ENCODE results near the gene ZNF799.
"Not testable (repeated sequence)": the region's sequence is repeated elsewhere in the genome, so short reads cannot be mapped to it uniquely, and the experiment has no call there.

ZNF799 gene

GRCh38 chr19:12362236-12362635, 38.8 kb downstream of the ZNF799 start:
- not testable (repeated sequence) for DNase-seq

GRCh38 chr19:12353375-12353774, 47.7 kb downstream of the ZNF799 start:
- no peak for DNase-seq

GRCh38 chr19:12350890-12351197, 50.2 kb downstream of the ZNF799 start:
- no peak for DNase-seq

GRCh38 chr19:12350185-12350889, 50.7 kb downstream of the ZNF799 start:
- DNase-seq = no peak

GRCh38 chr19:12346896-12347295, 54.2 kb downstream of the ZNF799 start:
- DNase-seq = no peak

DNA sequence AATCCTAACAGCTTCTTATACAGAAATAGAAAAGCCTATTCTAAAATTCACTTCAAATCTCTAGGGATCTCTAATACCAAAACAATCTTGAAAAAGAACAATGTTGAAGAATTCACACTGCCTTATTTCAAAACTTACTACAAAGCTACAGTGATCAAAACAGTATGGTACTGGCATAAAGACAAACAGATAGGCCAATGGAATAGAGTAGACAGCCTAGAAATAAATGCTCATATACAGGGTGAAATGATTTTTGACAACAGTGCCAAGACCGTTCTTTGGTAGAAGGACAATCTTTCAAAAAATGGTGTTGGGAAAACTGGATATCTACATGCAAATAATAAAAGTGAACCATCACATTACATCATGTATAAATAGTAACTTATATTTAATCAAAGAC, 55.9 kb downstream of the ZNF799 start:
- DNase-seq = no peak
